Smooth muscle cell (in vitro differentiated cells): ENCODE data around the gene MAD1L1. TPM values are rescaled to one million over a fixed set of nuclear protein-coding genes. Genes with fewer than 3 reads are reported as not detected.

Experiments used
- DNase-seq: peaks from one replicate; lab custom pipeline; 2025; ENCODE audit not compliant: unreplicated experiment; lab: John Stamatoyannopoulos, UW
- H2AFZ ChIP-seq: fragments of 200-600 bp; sonication (generic); 2 replicates; pipeline ENCODE4 v1.6.0; 2016; ENCODE audit warnings: antibody characterized with exemption, low read depth, mild to moderate bottlenecking
- H3F3A ChIP-seq: fragments of 200-600 bp; sonication (generic); 2 replicates; pipeline ENCODE4 v1.6.0; 2017; ENCODE audit warnings: antibody characterized with exemption, low read depth
- H3K27ac ChIP-seq: fragments of 200-600 bp; sonication (generic); 2 replicates; pipeline ENCODE4 v1.5.1; 2016; ENCODE audit warnings: low read depth, mild to moderate bottlenecking
- H3K27me3 ChIP-seq: fragments of 200-600 bp; sonication (generic); 2 replicates; pipeline ENCODE4 v1.6.1; 2016; ENCODE audit warnings: low read depth, mild to moderate bottlenecking
- H3K36me3 ChIP-seq: fragments of 200-600 bp; sonication (generic); 2 replicates; pipeline ENCODE4 v1.5.1; 2016; ENCODE audit warnings: low read depth
- H3K4me1 ChIP-seq: fragments of 200-600 bp; sonication (generic); 2 replicates; pipeline ENCODE4 v1.5.1; 2016; ENCODE audit warnings: low read depth
- H3K4me2 ChIP-seq: fragments of 200-600 bp; sonication (generic); 2 replicates; pipeline ENCODE4 v1.6.0; 2016; ENCODE audit warnings: mild to moderate bottlenecking
- H3K4me3 ChIP-seq: fragments of 200-600 bp; sonication (generic); 2 replicates; pipeline ENCODE4 v1.5.1; 2016; ENCODE audit warnings: mild to moderate bottlenecking
- H3K79me2 ChIP-seq: fragments of 200-600 bp; sonication (generic); 2 replicates; pipeline ENCODE4 v1.6.0; 2016; ENCODE audit warnings: low read depth, mild to moderate bottlenecking
- H3K9ac ChIP-seq: fragments of 200-600 bp; sonication (generic); 2 replicates; pipeline ENCODE4 v1.6.0; 2016; ENCODE audit warnings: low read depth
- H3K9me3 ChIP-seq: fragments of 200-600 bp; sonication (generic); replicated peaks from 2 replicates; pipeline ENCODE4 v1.5.1; 2016; ENCODE audit warnings: low read depth
- H4K20me1 ChIP-seq: fragments of 200-600 bp; sonication (generic); 2 replicates; pipeline ENCODE4 v1.6.0; 2016; ENCODE audit warnings: low read depth
- WGBS: methylation state at CpG from one replicate; pipeline ENCODE4 v1.1.7; 2016; ENCODE audit warnings: low lambda C conversion rate; 5-methylcytosine and 5-hydroxymethylcytosine counted together
- polyA plus RNA-seq: library from polyadenylated mRNA; unstranded; fragments of >200 nt; fragmentation: Nextera tagmentation; extraction: Ambion mirVana; gene quantifications from 2 replicates; pipeline ENCODE4 v1.2.1, GENCODE V29; 2016
- total RNA-seq: library from RNA; depleted of rRNA; stranded (reverse); fragments of >200 nt; gene quantifications from 2 replicates; pipeline ENCODE4 v1.2.3, GENCODE V29; 2014
- TF ChIP-seq, protein P1 (sequence below): fragments of 200-600 bp; sonication (generic); IDR thresholded peaks from 2 replicates; pipeline ENCODE4 v1.5.1; 2017; ENCODE audit warnings: borderline replicate concordance, mild to moderate bottlenecking, antibody characterized with exemption; ENCODE audit not compliant: insufficient read depth, poor library complexity, severe bottlenecking

MAD1L1 gene
- total and polyA plus RNA-seq, 2 experiments from 2014 or later: 33.4 to 60.7 TPM

DNA sequence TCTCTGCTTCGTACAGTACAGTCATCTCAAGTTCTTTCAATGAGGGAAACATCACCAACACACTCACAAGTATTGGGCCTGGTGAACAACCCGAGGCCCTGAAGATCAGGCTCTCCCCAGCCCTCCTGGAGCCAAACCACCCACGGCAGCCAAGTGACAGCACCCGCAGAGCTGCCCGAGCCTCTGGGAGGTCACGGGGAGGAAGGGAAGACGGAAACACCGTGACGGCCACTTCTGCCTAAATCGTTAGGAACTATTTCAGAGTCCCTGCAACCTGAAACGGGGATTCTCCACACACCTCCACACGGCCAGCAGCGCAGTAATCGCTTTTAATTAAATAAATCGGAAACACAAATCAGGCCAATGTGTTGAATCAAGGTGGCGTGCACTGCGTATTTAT lies 222.6 kb downstream of the MAD1L1 start:
- Histone ChIP-seq H3K4me3 (no peak overlapping the region), H3K4me1 (no peaks in the 10 kb centered on the region), H3F3A (no peaks in the 10 kb centered on the region), H3K9ac (no peak overlapping the region), H3K27me3 (no peaks in the 10 kb centered on the region), H3K9me3 (no peaks in the 10 kb centered on the region), H3K27ac (no peak overlapping the region), H3K79me2 (no peaks in the 10 kb centered on the region), H2AFZ (no peak overlapping the region), H3K4me2 (no peak overlapping the region), H3K36me3 (no peaks in the 10 kb centered on the region), H4K20me1 (no peaks in the 10 kb centered on the region)
- TF ChIP-seq, protein P1, sequence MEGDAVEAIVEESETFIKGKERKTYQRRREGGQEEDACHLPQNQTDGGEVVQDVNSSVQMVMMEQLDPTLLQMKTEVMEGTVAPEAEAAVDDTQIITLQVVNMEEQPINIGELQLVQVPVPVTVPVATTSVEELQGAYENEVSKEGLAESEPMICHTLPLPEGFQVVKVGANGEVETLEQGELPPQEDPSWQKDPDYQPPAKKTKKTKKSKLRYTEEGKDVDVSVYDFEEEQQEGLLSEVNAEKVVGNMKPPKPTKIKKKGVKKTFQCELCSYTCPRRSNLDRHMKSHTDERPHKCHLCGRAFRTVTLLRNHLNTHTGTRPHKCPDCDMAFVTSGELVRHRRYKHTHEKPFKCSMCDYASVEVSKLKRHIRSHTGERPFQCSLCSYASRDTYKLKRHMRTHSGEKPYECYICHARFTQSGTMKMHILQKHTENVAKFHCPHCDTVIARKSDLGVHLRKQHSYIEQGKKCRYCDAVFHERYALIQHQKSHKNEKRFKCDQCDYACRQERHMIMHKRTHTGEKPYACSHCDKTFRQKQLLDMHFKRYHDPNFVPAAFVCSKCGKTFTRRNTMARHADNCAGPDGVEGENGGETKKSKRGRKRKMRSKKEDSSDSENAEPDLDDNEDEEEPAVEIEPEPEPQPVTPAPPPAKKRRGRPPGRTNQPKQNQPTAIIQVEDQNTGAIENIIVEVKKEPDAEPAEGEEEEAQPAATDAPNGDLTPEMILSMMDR: no peak
- WGBS: 92% methylated on average over 17 of the region's 17 CpGs
- no peak for DNase-seq

DNA sequence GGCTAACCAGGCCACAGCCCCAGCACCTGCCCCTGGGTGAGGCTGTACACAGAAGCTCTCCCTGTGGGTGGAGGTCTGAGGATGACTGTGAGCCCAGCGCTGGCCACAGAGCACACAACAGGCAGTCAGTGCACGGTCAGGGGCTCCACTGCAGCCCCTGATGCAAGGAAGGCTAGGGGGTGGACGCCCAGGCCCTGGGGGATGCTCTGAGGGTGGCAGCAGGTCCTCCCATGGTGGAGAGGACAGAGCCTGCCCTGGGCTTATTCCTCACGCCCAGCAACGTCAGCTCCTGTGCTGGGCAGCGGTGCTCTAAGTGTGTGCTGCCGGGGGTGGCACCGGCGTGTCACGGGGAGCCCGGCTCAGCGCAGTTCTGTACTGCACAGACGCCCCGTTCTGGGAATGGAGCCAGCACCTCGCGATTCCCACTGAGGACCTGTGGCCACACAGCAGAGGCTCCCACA lies 223.2 kb downstream of the MAD1L1 start:
- no peaks in the 10 kb centered on the region for H3K36me3 ChIP-seq
- H2AFZ ChIP-seq: no peak overlapping the region
- DNase-seq: no peak
- H3K9ac ChIP-seq: no peak overlapping the region
- no peaks in the 10 kb centered on the region for H4K20me1 ChIP-seq
- H3K9me3 ChIP-seq: no peaks in the 10 kb centered on the region
- TF ChIP-seq, protein P1: no peak
- 93% methylated on average over 16 of the region's 16 CpGs for WGBS
- H3K4me1 ChIP-seq: no peaks in the 10 kb centered on the region
- no peaks in the 10 kb centered on the region for H3F3A ChIP-seq
- no peak overlapping the region for H3K4me3 ChIP-seq
- H3K4me2 ChIP-seq: no peak overlapping the region
- no peak overlapping the region for H3K27ac ChIP-seq
- no peaks in the 10 kb centered on the region for H3K27me3 ChIP-seq
- H3K79me2 ChIP-seq: no peaks in the 10 kb centered on the region

DNA sequence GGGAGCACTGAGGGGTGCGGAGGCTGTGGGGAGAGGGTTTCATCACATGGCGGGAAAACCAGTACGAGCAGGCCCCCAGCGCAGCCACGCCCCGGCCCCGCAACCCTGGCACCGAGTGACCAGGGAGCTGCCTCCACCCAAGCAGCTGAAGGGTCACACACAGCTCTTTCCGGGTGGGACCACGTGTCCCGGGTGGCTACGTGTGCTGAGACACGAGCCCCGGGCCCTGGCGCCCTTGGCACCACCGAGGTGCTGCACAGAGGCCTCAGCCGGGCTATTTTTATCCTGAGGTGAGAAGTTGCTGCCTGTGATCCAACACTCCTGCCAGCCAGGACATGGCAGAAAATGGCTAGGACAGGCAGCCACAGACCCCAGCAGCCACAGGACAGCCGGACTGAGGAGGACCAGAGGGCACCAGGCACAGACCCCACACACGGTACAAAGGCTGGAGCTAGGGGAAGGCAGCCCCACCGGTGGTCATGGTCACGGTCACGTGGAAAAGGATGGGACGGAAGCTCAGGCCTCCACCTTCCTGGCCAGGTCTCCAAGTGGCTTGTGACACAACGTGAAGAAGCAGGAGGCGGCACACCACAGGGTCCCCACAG lies 223.7 kb downstream of the MAD1L1 start:
- Histone ChIP-seq H3K27ac (no peak overlapping the region), H3K9me3 (no peaks in the 10 kb centered on the region), H3K9ac (no peak overlapping the region), H2AFZ (no peak overlapping the region), H3K27me3 (no peaks in the 10 kb centered on the region), H3K4me2 (no peak overlapping the region), H3K4me1 (no peaks in the 10 kb centered on the region), H3K79me2 (no peaks in the 10 kb centered on the region), H3K36me3 (no peaks in the 10 kb centered on the region), H3K4me3 (no peak overlapping the region), H3F3A (no peaks in the 10 kb centered on the region), H4K20me1 (no peaks in the 10 kb centered on the region)
- TF ChIP-seq, protein P1: no peak
- 98% methylated on average over 24 of the region's 25 CpGs for WGBS
- DNase-seq: no peak
